ENCODE data around the gene PRKG1.
"Not testable (repeated sequence)": the region's sequence is repeated elsewhere in the genome, so short reads cannot be mapped to it uniquely, and the experiment has no call there.

The PRKG1 gene

DNA sequence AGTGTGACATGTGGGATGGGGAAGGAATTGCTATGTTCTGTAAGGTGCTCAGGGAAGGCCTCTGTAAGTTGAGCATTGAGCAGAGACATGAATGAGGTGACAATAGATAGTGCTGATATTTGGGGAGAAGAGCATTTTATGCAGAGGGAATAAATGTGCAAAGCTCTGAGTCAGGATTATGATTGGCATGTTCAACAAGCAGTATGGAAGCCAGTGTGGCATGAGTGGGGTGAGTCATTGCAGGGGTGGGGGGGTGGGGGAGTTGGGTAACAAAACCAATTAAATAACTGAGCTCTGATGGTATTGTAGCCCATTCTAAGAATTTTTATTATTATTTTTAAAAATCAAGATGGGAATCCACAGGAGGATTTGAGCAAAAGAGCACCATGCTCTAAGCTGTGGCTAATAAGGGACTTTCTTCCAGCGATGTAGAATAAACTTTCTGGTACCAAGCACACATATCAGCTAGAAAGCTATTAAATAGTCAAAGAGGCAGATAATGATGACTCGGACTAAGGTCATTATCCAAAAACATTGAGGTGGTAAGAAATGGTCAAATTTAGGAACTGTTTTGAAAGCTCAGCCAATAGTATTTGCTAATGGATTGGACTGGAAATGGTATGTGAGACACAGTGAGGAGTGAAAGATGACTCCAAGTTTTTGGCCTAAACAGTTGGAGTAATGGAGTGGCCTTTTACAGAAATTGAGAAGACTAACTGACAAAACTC is 96.4 kb downstream of the PRKG1 start:
- DNase-seq (ENCODE audit: low spot score): no peak

DNA sequence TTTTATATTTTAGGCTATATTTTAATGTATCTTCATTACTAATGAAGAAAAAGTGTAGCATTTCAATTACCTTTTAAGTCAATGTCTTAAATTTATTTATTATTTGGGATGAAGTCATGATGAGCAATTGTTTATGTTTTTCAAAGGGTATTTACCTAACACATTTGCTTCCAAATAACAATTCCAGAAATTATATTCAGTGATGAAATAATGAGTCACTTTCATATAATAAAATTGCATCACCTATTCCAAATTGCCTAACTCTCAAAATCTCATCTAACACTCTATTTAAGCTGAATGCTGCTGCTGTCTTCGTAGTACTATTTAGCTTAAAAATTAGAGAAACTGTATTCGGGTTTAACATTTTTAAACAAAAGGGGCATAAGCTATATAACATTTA is 97.7 kb downstream of the PRKG1 start:
- no peak for DNase-seq (ENCODE audit: low spot score)

GRCh38 chr10:51176976-51177695 is 102.8 kb downstream of the PRKG1 start:
- no peak for DNase-seq (ENCODE audit: low spot score)

DNA sequence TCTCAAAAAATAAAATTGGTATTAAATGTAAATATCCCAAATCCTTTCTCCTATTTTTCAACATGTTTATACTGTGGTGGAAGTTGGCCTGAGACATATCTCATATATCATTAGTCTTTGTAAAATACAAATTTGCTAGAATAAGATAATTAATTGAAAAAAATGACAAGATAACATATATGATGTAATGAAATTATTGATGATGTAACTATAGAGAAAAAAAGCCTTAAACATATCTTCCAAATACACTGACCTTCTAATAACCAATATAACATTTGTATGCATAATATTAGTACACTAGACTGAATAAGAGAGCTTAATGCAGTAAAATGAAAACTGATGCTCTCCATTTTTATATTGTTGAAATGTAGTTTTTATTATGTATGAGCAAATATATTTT is 104.3 kb downstream of the PRKG1 start:
- no peak for DNase-seq (ENCODE audit: low spot score)

GRCh38 chr10:51180141-51180540 is 105.9 kb downstream of the PRKG1 start:
- no peak for DNase-seq (ENCODE audit: low spot score)

- no peak for DNase-seq (ENCODE audit: low spot score)
Measured at GRCh38 chr10:51183783-51184182, 109.5 kb downstream of the PRKG1 start.

GRCh38 chr10:51186361-51186760 is 112.1 kb downstream of the PRKG1 start:
- no peak for DNase-seq (ENCODE audit: low spot score)

GRCh38 chr10:51188008-51188407 is 113.7 kb downstream of the PRKG1 start:
- no peak for DNase-seq (ENCODE audit: low spot score)

DNA sequence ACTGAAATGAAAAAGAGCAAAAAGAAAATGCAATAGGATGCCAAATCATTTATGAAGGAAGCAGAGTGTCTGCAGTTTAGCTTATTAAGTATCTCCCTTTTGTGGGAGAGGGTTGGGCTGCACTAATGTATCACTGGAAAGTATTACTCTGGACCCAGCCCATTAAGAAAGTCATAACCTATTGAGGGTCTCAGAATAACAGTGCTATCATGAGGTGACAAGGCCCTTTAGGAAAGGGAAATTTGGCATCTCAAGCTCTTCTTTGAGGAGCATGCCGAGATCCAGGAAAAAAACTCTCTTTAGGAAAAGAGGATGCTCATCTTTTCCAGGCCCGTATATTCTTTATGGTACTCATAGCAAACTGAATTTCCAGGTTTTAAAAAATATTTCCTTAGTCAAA is 114.6 kb downstream of the PRKG1 start:
- no peak for DNase-seq (ENCODE audit: low spot score)

GRCh38 chr10:51196508-51197175 is 122.4 kb downstream of the PRKG1 start:
- no peak for DNase-seq (ENCODE audit: low spot score)

- DNase-seq (ENCODE audit: low spot score): no peak
Measured at GRCh38 chr10:51198170-51198569, 123.9 kb downstream of the PRKG1 start.

- no peak for DNase-seq (ENCODE audit: low spot score)
Measured at GRCh38 chr10:51201947-51202346, 127.7 kb downstream of the PRKG1 start.

DNA sequence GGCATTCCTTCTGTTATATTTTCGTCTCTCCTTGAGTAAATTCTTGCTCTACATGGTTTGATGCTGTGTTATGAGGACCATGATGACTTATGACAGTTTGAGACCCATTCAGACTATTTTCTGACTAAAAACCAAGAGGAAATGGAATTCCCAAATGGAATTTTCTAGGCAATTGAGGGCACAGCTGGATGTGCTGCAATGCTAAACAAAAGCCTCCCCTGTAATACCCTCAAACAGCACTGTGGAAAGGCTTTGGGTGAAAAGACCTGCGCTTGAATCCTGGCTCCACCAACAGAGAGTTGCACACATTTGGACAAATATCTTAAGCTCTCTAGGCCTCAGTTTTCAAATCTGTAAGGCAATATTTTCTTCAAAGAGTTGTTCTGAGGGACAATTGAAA is 129.1 kb downstream of the PRKG1 start:
- no peak for DNase-seq (ENCODE audit: low spot score)

DNA sequence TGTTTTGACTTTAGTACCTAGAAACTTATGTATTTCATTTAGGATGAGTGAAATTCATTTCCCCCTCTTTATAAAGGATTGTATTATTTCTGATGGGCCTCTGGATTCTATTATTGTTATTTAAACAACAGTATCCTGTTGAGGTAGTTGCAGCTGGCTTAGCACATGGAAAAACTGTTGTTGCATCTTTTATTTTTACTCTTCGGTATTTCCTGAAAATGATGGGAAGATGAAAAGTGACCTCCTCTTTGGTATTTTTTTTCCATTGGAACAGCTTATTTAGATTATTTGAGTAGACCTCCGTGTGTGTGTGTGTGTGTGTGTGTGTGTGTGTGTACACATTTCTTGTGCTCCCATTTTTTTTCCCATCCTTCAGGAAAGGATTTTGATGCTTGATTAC is 129.8 kb downstream of the PRKG1 start:
- no peak for DNase-seq (ENCODE audit: low spot score)

GRCh38 chr10:51204701-51205100 is 130.4 kb downstream of the PRKG1 start:
- DNase-seq (ENCODE audit: low spot score): no peak

DNA sequence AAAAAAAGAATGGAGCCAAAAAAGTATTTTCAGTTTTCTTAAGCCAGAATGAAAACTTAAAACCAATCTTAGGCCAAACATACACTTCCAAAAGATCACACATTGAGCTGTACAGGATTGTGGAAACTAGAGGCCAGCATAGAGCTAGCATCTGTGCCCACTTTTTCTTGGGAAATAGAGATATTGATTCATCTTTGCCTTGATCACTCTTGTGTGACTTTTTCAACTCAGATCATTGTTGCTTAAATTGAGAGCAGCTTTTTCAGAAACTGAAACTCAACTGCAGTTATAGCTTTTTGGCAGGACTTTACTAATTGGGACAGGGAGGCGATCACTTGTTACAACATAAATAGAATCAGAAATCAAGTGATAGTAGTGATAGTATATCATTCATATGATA is 132.2 kb downstream of the PRKG1 start:
- no peak for DNase-seq (ENCODE audit: low spot score)

DNA sequence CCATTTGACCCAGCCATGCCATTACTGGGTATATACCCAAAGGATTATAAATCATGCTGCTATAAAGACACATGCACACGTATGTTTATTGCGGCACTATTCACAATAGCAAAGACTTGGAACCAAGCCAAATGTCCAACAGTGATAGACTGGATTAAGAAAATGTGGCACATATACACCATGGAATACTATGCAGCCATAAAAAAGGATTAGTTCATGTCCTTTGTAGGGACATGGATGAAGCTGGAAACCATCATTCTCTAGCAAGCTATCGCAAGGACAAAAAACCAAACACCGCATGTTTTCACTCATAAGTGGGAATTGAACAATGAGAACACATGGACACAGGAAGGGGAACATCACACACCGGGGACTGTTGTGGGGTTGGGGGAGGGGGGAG is 138.7 kb downstream of the PRKG1 start:
- not testable (repeated sequence) for DNase-seq (ENCODE audit: low spot score)

DNA sequence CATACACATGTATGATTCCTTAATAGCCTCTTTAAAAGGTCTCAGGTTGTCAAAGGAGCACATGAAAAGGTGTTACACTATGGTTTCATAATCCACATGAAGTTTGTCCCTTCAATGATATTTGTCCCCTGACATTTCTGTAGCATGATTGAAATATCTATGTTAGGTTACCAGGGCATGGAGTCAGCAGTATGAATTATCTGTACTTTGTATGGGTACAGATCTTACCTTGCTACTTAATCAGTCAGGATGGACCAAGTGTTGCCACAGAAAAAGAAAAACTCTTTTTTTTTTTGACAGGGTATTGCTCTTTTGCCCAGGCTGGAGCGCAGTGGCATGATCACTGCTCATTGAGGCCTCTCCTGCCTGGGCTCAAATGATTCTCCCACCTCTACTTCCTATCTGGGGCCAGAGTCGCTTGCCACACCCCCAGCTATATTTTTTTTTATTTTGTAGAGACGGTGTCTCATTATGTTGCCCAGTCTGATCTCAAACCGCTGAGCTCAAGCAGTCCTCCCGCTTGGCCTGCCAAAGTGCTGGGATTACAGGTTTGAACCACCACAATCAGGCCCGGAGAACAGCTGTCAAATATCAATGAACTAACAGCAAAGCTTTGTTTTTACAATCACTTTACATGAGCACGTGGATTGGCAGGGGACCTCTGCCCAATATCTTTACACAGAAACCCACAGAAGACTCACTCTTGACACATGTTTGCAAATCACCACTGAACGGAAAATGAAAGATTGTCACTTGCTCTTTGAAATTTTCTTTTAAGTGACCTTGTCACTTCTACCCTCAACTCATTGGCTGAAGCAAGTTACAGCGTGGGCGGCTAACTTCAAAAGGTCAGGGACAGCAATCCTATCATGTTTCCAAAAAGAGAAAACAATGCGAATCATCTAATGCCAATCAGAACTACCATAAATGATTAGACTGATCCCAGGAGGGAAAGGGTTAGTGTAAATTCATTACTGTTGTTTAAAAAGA is 140.2 kb downstream of the PRKG1 start:
- no peak for DNase-seq (ENCODE audit: low spot score)

DNA sequence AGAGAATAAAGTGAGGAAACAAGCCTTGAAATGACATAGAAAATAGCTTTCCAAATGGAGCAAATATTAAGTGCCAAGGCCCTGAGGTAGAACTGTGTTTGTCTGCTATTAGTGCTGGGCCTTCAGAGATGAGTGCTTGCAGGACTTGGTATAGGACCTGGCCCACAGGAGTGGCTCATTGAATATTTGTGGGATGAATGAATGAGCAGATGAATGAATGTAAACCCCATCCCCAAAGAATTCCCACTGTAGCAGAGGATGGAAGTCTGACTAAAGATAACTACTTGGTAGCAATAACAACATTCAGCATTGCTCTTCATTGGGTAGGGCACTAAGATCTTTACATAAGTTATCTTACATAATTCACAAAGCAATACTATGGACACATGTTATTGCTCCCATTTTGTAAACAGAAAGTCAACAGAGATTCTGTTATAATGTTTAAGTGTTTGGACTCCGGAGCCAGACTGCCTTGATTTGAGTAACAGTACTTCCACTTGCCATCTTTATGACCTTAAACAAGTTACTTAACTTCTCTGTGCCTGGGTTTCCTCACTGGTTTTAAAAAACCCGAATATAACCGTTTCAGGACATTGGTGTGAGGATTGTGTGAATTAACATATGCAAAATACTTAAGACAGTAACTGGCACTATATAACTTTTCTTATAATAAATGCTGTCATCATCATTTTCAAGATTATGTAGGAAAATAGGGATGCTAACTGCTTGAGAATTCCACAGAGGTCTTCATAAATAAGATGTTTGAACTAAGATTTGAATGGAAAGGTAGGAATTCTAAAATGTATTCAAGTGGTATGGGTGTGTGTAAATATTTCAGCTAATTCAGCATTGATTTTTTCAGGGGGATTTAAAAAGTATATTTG is 141.9 kb downstream of the PRKG1 start:
- no peak for DNase-seq (ENCODE audit: low spot score)

GRCh38 chr10:51217505-51217904 is 143.2 kb downstream of the PRKG1 start:
- DNase-seq (ENCODE audit: low spot score): no peak

- DNase-seq (ENCODE audit: low spot score): no peak
Measured at GRCh38 chr10:51224671-51225161, 150.4 kb downstream of the PRKG1 start.
